C1 segment of cervical spinal cord (tissue), 14 donors: ENCODE data around the gene ATG101.

Experiments used
- DNase-seq, 14 donors: peaks; one replicate each; lab custom pipeline; 2025; lab: John Stamatoyannopoulos, UW

The ATG101 gene

DNA sequence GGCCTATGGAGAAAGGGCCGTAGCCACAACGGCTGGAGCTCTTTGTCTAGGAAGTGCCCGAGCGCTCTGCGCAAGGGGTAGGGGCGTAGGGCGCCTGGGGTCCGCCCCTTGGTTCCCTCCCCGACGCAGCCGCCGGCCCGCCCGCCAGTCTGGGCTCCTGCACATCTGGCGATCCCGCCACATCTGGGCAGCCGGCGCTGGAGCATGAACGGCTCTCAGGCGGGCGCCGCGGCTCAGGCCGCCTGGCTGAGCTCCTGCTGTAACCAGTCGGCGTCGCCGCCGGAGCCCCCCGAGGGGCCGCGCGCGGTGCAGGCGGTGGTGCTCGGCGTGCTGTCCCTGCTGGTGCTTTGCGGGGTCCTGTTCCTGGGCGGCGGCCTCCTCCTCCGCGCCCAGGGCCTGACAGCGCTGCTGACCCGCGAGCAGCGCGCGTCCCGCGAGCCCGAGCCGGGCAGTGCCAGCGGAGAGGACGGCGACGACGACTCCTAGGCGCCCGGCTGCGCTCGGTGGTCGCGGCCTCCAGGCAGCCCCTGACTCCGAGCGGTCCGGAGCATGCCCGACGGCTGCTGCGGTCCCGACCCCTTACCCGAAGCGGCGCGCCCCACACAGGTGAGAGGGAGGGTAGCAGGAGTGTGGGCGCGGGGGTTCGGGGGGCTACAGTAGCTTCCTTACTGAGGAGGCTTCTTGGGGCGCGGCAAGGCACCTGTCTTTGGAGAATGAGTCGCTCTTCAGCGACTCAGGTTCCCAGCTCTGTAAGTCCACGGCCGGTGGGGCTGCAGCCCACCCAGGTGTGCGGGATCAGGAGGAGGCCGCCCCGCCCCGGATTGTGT, 10.0 kb downstream of the ATG101 start, which contains the start of gene SMIM41:
Gene SMIM41 (plus strand): TSS at position 129 of the 827 bp plus-strand sequence. CDS start 76 bp downstream, at position 205.
- no peak for DNase-seq

DNA sequence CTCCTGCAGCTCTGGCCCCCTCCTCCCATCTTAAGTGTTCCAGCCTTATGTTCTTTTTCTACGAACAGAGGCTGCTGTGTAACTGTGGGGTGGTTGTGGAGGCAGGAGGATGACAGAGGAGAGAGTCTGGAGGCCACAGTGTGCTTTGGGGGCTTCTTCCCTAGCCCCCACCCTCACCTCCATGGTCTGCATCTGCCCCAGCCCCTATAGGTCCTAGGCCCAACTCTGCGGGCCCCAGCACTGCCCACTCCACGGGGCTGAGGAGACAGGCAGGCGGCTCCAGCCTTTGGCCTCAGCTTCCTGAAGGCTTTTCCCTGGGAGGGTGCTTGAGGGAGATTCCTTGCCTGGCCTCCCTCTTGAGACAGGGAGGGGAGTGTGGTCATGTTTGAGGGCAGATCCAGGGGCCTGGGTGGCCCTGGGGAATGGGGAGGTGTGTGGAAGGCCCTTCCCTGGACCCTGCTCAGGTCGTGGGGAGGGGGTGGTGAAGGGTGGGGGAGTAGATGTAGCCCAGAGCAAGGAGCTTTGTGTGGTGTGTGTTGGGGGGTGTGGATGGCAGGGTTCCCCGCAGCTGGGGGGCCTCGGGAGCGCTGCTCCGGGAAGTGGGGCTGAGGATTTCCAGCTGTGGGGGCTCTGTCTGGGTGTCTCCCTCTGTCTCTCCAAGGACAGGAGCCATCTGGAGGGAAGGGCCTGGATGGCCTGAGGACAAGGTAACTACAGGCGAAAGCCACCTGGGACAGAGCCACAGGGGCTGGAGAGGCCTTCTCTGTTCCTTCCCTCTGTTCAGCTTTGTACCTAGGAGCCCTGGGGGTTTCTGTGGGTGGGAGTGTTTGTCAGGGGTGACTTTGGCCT, 10.8 kb downstream of the ATG101 start:
- no peak for DNase-seq

DNA sequence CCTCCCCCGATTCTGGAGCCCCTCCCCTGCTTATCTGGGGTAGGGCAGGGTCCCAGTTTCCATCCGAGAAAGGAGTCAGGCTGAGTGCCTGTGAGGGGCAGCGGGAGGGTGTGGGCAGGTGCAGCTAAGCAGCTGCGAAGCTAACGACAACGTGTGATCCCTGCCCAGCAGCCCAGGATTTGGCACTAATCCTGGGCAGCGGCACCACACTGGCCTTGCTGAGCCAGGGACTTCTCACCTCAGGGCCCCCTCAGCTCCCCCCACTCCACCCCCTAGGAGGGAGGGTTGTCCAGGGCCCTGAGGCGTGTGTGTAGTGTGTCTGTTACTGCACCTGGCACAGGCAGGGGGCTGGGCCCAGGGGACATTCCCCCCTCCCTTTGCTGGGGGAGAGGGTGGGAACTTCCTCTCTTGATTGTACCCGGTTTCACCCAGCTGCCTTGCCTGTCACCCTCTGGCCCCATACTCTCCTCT, 11.5 kb downstream of the ATG101 start:
- no peak for DNase-seq

DNA sequence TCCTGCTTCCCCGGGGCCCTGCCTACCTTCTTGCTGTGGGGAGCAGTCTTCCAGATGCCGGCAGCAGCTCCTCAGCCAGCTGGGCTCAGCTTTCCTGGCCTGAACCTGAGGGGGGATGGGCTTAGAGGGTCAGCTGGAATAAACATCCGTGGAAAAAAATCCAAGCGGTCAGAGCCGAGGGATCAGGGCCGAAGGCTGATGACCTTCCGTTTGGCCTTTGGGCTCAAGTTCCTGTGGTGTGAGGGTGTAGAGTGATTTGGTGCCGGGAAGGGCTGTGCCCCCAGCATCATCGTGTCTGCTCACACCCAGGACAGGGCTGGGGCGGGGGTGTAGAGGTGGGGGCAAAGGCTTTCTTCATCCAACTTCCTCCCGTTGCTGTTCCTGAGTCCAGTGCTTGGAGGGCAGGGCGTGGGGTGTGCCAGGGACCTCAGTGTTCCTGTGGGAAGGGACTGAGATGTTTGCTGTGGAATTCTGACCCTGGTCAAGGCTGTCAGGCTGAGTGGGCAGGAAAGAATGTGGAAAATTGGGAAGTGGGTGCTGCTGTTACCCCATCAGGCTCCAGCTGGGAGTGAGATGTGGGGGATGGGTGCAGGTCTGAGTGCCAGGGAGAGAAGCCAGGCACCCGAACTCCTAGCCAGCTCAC, 12.4 kb downstream of the ATG101 start:
- no peak for DNase-seq

DNA sequence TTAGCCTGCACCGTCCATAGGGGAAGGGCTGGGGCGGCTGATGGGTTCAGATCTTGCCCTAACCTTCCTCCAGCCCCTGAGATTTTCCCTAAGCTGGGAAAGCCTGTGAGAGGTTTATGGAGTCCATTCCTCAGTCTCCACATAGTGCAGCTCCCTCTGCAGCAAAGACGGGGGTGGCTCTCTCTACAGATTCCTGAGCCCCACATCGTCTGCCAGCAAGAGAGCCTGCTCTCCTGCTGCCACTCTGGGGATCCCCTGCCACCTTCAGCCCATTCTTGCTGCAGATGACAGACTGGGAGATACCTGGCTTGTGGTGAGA, 12.8 kb downstream of the ATG101 start:
- no peak for DNase-seq

DNA sequence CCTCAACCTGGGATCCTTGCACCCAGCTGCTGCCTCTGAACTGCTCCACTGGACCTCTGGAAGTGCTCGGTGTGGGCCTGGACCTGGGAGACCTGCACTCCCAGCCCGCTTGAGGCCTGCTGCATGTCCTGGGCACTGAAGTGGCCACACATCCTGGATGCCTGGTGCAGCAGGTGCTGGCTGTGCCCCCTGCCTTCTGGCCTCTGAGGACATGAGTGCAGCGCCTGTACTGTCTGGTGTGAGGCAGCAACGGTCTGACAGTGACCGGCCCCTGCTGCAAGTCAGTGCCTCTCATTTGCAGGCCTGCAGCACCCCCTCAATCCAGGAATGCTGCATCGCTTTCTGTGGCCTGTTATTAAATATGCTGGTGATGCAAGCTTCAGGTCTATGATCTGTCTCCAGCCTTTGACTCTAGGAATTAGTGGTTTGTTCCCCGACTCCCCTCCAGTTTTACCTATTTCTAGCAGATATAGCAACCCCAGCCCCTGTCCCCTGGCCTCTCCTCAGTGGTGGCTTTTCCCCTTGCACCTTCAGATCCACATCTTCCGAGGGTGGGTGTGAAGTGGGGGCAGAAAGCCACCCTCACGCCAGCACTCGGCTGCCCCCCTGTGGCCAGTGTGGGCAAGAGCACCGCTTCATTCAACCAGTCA, 13.3 kb downstream of the ATG101 start:
- peak in 10 of 14 donors; percentile 7 to 52 (median 21) for DNase-seq

DNA sequence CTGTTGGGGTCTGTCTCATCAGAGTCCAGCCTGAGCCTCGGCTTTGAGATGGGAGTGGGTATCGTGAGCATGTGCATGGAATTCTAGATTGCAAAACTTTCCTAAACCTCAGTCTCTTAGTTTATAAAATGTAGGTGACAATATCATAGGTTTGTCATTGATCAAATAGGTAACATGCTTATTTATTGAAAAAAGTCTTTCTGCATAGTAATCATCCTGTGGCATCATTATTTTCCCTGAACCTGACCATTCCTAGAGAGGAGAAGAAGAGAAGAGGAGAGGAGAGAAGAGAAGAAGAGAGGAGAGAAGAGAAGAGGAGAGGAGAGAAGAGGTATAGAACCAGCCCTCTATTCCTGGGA, 13.8 kb downstream of the ATG101 start:
- DNase-seq = no peak

DNA sequence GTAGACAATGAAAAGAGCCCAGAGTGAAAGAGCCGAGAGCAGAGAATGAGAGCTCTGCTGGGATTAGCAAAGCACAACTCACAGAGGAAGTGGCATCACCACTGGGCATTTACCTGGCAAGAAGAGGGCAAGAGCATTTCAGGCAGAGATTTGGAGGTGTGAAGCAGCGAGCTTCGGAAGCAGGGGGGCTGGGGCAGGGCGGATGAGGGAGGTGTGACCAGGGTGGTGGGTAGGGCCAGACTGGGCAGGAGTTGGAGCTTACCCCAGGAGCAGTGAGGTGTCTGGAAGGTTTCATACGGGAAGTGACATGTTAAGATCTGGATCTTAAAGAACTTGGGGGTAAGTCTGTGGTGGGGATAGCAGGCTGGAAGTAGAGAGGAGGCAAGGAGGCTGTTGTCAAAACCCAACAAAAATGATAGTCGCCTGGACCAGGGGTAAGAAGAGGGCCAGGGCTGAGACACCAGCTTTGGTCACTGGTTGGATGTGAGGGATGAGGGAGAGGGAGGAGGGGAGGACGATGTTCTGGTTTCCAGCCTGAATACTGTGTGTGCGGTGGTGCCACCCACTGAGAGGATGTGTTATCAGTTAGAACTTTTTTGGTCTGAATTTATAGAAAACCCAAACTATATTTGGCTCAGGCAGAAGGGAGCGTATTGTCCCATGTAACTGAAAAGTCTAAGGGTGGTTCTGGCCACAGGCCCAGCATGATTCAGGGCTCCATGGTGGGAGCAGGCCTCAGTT, 14.9 kb downstream of the ATG101 start:
- no peak for DNase-seq

DNA sequence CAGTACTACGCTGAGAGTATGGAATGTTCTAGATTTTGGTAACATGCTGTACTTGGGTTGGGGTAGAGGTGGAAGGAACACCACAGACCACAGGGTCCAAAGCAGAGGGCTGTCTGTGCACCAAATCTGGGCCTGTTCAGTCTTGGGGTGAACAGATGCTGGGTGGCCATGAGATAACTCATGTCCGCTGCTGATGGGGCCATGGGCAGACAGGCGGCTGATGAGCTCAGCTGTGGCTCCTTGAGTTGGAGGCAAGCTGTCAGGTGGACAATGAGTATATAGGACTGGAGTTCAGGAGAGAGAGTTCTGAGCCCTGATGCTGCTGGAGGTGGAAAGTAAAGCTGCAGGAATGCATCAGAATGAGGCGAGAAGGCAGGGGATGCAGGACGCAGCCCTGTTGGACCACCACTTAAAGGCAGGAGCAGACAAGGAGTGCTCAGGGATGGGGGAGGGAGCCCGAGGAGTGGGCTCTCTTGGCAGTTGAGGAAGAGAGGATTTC, 16.0 kb downstream of the ATG101 start:
- no peak for DNase-seq

DNA sequence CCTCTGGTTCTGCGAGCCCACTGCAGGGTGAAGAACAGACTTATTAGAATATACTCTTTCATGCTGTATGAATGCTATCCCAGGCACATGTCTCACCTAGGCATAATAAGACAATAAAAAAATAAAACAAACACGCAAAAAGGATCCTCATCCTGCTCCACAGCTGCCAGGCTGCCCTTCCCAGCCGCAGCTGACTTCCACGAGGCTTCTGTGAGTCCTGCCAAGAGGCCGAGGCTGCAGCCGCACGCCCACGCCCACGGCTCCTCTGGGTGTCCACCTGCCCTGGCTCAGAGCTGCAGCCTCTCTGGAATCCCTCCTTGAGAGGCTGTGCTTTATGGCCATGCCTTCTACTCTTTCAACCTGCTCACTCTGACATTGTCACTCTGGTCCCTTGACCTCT, 16.6 kb downstream of the ATG101 start:
- DNase-seq = no peak

DNA sequence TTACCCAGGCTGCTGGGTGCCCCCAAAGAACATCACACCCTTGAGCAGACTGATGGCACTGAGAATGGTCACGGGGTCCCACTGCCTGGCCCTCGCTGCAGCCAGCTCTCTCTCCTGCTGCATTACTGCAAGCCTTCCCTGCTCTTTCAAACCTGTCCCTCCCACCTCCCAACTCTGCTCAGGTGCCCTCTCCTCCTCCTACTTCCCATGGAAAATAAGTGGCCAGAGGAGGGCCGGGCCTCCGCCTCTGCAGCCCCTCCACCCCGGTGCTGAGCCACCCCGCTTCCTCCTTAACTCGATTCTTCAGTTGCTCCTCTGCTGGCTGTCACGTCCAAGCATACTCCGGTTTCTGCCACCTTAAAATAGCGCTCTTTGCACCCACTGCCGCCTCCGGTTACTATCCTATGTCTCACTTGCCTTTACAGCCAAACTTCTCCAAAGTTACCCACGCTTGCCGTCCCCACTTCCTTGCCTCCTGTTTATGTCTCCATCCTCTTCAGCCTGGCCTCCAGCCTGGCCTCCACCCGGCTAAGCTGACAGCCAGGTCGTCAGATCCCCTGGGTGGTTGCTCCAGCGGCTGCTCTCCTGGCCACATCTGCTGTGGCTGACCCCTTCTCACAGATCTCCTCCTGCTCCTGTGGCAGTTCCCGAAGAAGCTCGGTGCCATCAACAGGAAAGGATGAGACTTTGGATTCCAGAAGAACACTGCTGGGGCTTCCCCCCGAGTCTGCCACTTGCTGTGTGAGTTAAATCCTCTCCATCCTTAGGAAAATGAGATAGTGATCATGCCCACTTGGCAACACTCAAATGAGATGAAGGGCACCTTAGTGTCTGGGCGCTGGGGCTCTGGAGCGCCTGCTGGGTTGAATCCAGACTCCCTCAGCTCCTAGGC, 17.4 kb downstream of the ATG101 start:
- DNase-seq = no peak

DNA sequence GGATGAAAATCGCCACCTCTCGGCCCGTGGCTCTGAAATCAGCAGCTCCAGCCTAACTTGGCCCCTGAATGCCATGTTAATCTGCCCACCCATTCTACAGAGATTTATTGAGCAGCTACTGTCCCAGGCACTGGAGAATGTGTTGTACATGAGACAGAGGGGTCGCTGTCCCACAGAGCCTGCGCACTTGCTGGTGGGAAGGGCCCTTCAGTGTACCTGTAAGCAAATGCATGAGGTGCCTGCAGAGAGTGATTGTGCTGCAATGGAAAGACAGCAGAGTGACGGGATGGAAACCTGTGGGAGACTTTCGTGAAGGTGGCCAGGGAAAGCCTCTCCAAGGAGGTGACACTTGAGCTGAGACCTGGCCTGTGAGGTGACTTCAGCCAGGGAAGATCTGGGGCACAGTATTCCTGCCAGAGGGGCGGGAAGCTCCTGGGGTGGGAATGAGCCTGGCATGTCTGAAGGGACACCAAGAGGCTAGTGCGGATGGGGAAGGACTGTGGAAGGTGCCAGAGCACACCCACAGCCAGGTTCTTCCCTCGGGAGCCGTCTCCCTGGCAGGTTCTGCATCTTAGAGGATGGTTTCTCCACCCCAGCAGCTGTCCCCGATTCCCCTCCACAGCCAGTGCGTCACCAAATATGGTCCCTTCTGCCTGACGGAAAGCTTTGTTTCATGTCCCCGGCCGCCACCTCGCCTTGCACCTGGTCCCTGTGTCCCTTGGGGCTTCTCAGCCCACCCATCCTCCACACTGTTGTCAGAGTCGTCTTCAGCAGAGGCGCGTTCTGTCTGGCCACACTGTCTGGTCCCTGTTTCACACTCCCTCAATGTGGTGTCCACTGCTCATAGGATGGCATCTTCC, 18.4 kb downstream of the ATG101 start:
- DNase-seq = no peak

DNA sequence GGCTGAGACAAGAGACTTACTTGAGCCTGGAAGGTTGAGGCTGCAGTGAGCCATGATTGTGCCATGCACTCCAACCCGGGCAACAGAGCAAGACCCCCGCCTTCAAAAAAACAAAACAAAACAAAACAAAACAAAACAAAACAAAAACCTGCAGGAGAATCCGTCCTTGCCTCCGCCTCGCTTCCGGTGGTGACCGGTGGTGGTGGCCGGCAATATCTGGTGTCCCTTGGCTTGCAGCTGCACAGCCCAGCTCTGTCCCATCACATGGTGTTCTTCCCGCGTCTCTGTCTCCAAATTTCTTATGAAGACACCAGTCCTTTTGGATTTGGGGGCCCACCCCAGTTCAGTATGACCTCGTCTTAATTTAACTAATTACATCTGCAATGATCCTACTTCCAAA, 19.7 kb downstream of the ATG101 start:
- no peak for DNase-seq

DNA sequence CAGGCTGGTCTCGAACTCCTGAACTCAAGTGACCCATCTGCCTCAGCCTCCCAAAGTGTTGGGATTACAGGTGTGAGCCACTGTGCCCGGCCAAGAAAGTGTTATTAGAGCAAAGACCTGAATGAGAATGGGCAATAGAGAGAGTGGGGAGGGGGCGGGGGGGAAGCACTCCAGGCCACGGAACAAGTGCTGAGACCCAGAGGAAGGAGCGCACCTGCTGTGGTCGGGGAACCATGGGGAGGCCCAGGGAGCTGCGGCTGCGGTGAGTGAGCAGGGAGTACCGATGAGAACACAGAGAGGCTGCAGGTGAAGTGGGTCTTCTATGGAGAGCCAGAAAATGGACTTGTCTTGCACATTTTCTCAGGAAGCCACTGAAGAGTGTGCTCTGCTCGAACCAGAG, 20.5 kb downstream of the ATG101 start:
- DNase-seq = no peak

DNA sequence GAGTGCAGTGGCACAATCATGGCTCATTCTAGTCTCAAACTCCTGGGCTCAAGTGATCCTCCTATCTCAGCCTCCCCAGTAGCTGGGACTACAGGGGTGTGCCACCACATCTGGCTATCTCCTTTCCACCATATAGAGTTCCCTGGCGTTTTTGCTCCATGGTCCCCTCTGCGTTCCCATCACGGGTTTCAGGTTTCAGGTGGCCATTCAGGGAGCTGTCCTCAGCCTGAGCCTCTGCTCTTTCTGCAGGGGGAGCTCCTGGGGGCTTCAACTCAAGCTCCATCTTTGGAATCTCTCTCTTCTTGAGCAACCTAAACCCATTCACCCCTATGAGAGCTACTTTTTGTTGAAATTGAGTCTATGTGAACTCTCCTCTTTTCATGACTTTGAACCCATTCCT, 21.3 kb downstream of the ATG101 start:
- no peak for DNase-seq

DNA sequence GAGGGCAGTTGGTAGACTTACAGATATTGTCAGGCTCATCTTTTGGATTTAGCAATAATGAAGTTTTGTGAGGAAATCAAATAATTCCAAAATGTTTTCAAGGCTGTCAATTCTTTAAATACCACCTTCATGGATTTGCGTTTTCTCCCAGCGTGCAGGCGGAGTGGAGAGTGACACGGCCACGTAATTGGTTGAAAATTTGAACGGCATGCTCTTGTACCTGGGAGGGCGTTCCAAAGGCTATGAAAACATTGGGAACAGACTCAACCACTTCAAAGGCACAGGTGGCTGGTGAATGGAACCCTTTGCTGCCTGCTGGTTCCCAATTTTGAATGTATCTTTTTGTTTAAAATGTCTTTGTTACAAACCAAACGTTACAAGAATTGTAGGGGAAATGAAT, 22.1 kb downstream of the ATG101 start:
- no peak for DNase-seq

DNA sequence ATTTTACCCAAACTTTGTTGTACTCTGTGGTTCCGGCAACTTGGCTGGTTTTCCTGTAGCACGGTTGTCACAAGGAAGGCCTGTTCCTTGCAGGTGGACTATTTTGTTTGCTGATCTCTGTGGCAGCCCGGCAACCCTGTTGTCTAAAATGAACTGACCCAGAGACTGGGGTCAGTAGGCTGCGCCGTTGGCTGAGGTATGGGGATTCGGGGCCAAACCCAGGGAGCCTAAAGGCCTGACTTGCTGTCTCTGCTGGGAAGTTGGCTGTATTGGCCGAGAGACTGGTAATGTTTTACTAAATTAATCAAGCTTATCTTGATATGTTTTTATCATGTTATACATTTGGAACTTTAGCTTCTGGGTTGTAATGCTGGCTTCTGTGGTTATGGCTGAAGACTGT, 23.6 kb downstream of the ATG101 start:
- DNase-seq = no peak

DNA sequence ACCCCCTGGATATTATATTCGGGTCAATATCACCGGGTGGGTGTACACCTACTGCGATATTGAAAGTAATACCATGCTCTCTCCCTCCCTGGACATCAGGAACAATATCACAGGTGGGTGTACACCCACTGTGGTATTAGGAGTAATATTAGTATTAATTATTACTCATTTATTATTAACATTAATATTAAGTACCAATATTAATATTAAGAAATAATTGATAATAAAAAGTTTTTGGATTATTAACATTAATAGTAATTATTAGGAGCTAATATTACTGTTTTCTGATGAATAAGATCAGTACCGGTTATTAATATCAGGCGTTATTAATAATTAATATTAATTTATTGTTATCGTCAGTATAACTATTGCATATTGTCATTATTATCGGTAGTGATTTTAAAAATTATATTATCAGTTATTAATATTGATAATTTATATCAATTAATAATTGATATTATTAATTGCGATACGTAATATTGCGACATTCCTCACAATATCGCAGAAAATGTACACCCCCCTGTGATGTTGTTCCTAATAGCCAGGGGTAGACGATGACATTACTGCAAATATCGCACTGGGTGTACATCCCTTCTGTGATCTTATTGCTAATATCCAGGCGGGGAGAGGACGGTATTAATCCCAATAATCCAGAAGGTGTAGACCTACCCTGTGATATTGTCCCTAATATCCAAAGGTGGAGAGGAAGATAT, 26.7 kb downstream of the ATG101 start:
- DNase-seq = no peak
